Measurements from ENCODE around the gene ATL1. TPM values are rescaled to one million over a fixed set of nuclear protein-coding genes. Genes with fewer than 3 reads are reported as not detected.

ATL1 gene
- total and polyA plus RNA-seq, 2 of the 8 experiments (the other 6 are each of a cell fraction or from before 2014, with no cell fraction given) = 4.0 to 5.9 TPM

DNA sequence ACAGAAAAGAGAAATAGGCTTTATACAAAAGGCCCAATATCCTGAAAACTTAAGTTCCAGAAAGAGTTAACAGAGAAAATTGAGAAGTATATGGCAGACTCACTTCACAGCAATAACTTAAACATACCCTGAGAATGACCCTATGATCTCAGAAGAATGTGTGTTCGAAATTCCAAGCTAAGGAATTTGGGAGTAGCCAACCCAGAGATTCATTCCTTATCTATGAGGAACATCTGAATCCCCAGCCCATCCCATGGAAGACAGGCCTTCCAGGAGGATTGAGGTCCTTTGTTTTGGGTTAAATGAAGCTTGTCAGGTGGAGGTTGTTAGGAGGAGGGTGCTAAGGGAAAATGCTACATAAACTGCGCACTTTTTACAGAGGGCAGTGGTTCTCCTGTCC, 115.7 kb downstream of the ATL1 start:
- TF ChIP-seq, protein P1, sequence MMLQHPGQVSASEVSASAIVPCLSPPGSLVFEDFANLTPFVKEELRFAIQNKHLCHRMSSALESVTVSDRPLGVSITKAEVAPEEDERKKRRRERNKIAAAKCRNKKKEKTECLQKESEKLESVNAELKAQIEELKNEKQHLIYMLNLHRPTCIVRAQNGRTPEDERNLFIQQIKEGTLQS (IDR thresholded peaks at IDR 0.05; ENCODE audit: insufficient read depth, low read depth, low read length) = no peak
- no peak for TF ChIP-seq PHF8 (conservative IDR thresholded peaks at IDR 0.05; ENCODE audit: low read depth, low read length)
- TF ChIP-seq TBP (IDR thresholded peaks at IDR 0.05; ENCODE audit: low read depth, low read length) = no peak
- TF ChIP-seq TAF7 (optimal IDR thresholded peaks at IDR 0.05; ENCODE audit: borderline replicate concordance, low read depth, low read length) = no peak
- no peak overlapping the region for H2BK15ac ChIP-seq (ENCODE audit: low read length)
- H3K4me3 ChIP-seq (ENCODE audit: extremely low read depth in 1 of 4, insufficient read depth in 2 of 4, low read depth in 3 of 4, low read length in 4 of 4) = no peak overlapping the region
- H3K27me3 ChIP-seq (replicated peaks in 1 of 4; ENCODE audit: control insufficient read depth in 3 of 4, extremely low read depth in 1 of 4, insufficient read depth in 3 of 4, low read length in 3 of 4) = no peaks in the 10 kb centered on the region
- POLR2A ChIA-PET (ENCODE audit: partially characterized antibody) = interaction anchor here (0.8 to 1.2 kb wide), 2 partner anchors 15 to 33 kb away, joined by 3 read pairs; no protein-coding TSS in a partner anchor
- FAIRE-seq (no peak), DNase-seq (ENCODE audit: low read depth in 1 of 2, low spot score in 2 of 2) (no peak)
- no peak overlapping the region for H3K9ac ChIP-seq (replicated peaks in 1 of 4; ENCODE audit: extremely low read depth in 1 of 4, low read depth in 3 of 4, low read length in 3 of 4)
- H3K14ac ChIP-seq (ENCODE audit: insufficient read length) = no peak overlapping the region
- H3K56ac ChIP-seq (replicated peaks; ENCODE audit: insufficient read length, low read depth, low read length) = no peak overlapping the region
- no peaks in the 10 kb centered on the region for H4K20me1 ChIP-seq (replicated peaks in 1 of 2; ENCODE audit: control insufficient read depth in 1 of 2, insufficient read depth in 2 of 2, low read length in 2 of 2)
- no peak overlapping the region for H3K4ac ChIP-seq (replicated peaks; ENCODE audit: insufficient read length, low read depth, low read length)
- H3K79me2 ChIP-seq (ENCODE audit: control insufficient read depth in 1 of 2, insufficient read depth in 2 of 2, low read length in 2 of 2) = no peaks in the 10 kb centered on the region
- no peak overlapping the region for H3K18ac ChIP-seq (ENCODE audit: extremely low read depth, low read length)
- peaks cover 0 to 7% (median 4%) of the 10 kb centered on the region in 4 experiments; a peak in 4 of 7 replicates for H3K4me1 ChIP-seq (replicated peaks in 1 of 4; ENCODE audit: control insufficient read depth in 3 of 4, insufficient read depth in 4 of 4, low read length in 3 of 4)
- no peak overlapping the region for H2AK5ac ChIP-seq (ENCODE audit: low read depth, low read length)
- no peaks in the 10 kb centered on the region; a peak in 1 of 8 replicates for H3K36me3 ChIP-seq (ENCODE audit: control insufficient read depth in 2 of 4, insufficient read depth in 4 of 4, low read length in 3 of 4)
- no peak overlapping the region for H3K4me2 ChIP-seq (ENCODE audit: insufficient read depth in 1 of 2, low read depth in 2 of 2, low read length in 2 of 2)
- WGBS, 2 experiments (ENCODE audit: extremely low coverage in 1 of 2, insufficient coverage in 1 of 2, insufficient read length in 1 of 2, insufficient replicate concordance in 2 of 2, low coverage in 1 of 2, low lambda C conversion rate in 2 of 2, missing lambda C conversion rate in 1 of 2) = 97% methylated on average over 2 of the region's 2 CpGs; no CpG with 5 or more reads in 1 of the 2 experiments
- no peaks in the 10 kb centered on the region for H3K79me1 ChIP-seq (ENCODE audit: low read depth, low read length)
- CTCF ChIA-PET (ENCODE audit: partially characterized antibody) = interaction anchor here (1.1 kb wide), 2 partner anchors 9 to 57 kb away, joined by 3 read pairs; no protein-coding TSS in a partner anchor
- H3K23ac ChIP-seq (ENCODE audit: insufficient read length) = no peak overlapping the region
- H4K5ac ChIP-seq (ENCODE audit: insufficient read length, low read depth, low read length) = no peak overlapping the region
- no peak overlapping the region for H2BK12ac ChIP-seq (ENCODE audit: low read depth, low read length)
- H3K9me3 ChIP-seq (ENCODE audit: insufficient read depth in 2 of 2, low read depth in 1 of 2, low read length in 1 of 2) = no peaks in the 10 kb centered on the region
- H2BK5ac ChIP-seq (ENCODE audit: low read depth, low read length) = no peak overlapping the region
- H4K91ac ChIP-seq (replicated peaks; ENCODE audit: insufficient read length, low read length) = no peak overlapping the region
- no peak overlapping the region for H2AFZ ChIP-seq (ENCODE audit: low read length)
- no peaks in the 10 kb centered on the region for H3K23me2 ChIP-seq (ENCODE audit: low read depth, low read length)
- no peak overlapping the region for H3K27ac ChIP-seq (ENCODE audit: low read depth, low read length)
- no peak overlapping the region for H2BK20ac ChIP-seq (ENCODE audit: low read length)
- H4K8ac ChIP-seq (ENCODE audit: extremely low read depth, insufficient read depth, low read length) = no peak overlapping the region
- H2BK120ac ChIP-seq (replicated peaks; ENCODE audit: low read depth, low read length) = no peak overlapping the region

Data from H1 (cell line).